OCI-LY3 (cell line): Measurements from ENCODE around the gene PSME3.

Experiments used
- H2AFZ ChIP-seq: fragments of 200-600, 300-600 bp; shearing (Covaris generic); 2 replicates; pipeline ENCODE4 v1.6.0; 2014; ENCODE audit warnings: antibody characterized with exemption, low read depth, low read length
- H3K27ac ChIP-seq: fragments of 200-600, 300-600 bp; sonication (generic); 2 replicates; pipeline ENCODE4 v1.5.1; 2014; ENCODE audit warnings: mild to moderate bottlenecking, low read length, moderate library complexity, mixed read lengths
- H3K27me3 ChIP-seq: fragments of 200-600, 300-600 bp; sonication (generic); 2 replicates; pipeline ENCODE4 v1.6.1; 2014; ENCODE audit warnings: low read depth, low read length, mixed read lengths
- H3K36me3 ChIP-seq: fragments of 200-600, 300-600 bp; sonication (generic); replicated peaks from 2 replicates; pipeline ENCODE3; 2014; ENCODE audit warnings: low read depth, low read length, mixed read lengths
- H3K4me1 ChIP-seq: fragments of 300-600, 200-600 bp; sonication (generic); 2 replicates; pipeline ENCODE4 v1.6.1; 2014; ENCODE audit warnings: low read length, mixed read lengths
- H3K4me2 ChIP-seq: fragments of 200-600, 300-600 bp; sonication (generic); 2 replicates; pipeline ENCODE4 v1.6.1; 2014; ENCODE audit warnings: low read length, mixed read lengths
- H3K4me3 ChIP-seq: fragments of 300-600, 200-600 bp; sonication (generic); 2 replicates; pipeline ENCODE4 v1.5.1; 2014; ENCODE audit warnings: antibody characterized with exemption, mild to moderate bottlenecking, low read length, moderate library complexity
- H3K79me2 ChIP-seq: fragments of 300-600, 200-600 bp; shearing (Covaris generic); 2 replicates; pipeline ENCODE4 v1.6.1; 2014; ENCODE audit warnings: mild to moderate bottlenecking, low read length, mixed read lengths
- H3K9ac ChIP-seq: fragments of 300-600, 200-600 bp; shearing (Covaris generic); 2 replicates; pipeline ENCODE4 v1.6.0; 2014; ENCODE audit warnings: mild to moderate bottlenecking, low read length, moderate library complexity
- H3K9me3 ChIP-seq: fragments of 200-600, 300-600 bp; shearing (Covaris generic); 2 replicates; pipeline ENCODE4 v1.6.1; 2014; ENCODE audit warnings: low read length, mixed read lengths; ENCODE audit not compliant: insufficient read depth
- H4K20me1 ChIP-seq: fragments of 200-600, 300-600 bp; sonication (generic); 2 replicates; pipeline ENCODE4 v1.6.1; 2016; ENCODE audit warnings: low read length, mixed read lengths; ENCODE audit not compliant: insufficient read depth
- EZH2phosphoT487 ChIP-seq: fragments of 200-600 bp; shearing (Covaris generic); IDR thresholded peaks from 2 replicates; pipeline ENCODE4 v1.6.1; 2018; ENCODE audit warnings: antibody characterized with exemption, mixed run types, low read depth
- TF ChIP-seq, protein P1 (sequence below): fragments of 200-600, 300-600 bp; sonication (generic); IDR thresholded peaks from 2 replicates; pipeline ENCODE4 v1.5.1; 2014; ENCODE audit warnings: antibody characterized with exemption, low read length, low read depth

The PSME3 gene

DNA sequence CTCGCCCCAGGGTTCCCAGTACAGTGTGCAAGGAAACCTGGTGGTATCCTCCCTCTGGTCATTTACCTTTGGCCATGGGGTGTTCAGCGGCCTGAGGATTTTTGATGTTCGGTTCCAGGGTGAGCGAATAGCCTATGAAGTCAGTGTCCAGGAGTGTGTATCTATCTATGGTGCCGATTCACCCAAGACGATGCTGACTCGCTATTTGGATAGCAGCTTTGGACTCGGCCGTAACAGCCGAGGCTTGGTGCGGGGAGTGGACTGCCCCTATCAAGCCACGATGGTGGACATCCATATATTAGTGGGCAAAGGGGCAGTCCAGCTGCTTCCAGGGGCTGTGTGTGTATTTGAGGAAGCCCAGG, 12.3 kb downstream of the PSME3 start:
- no peaks in the 10 kb centered on the region for H4K20me1 ChIP-seq
- H2AFZ ChIP-seq = no peak overlapping the region
- H3K4me1 ChIP-seq = no peaks in the 10 kb centered on the region
- no peak overlapping the region for H3K4me2 ChIP-seq
- no peak overlapping the region for H3K27ac ChIP-seq
- no peaks in the 10 kb centered on the region for H3K9me3 ChIP-seq
- H3K36me3 ChIP-seq = peaks cover 46% of the 10 kb centered on the region
- TF ChIP-seq, protein P1, sequence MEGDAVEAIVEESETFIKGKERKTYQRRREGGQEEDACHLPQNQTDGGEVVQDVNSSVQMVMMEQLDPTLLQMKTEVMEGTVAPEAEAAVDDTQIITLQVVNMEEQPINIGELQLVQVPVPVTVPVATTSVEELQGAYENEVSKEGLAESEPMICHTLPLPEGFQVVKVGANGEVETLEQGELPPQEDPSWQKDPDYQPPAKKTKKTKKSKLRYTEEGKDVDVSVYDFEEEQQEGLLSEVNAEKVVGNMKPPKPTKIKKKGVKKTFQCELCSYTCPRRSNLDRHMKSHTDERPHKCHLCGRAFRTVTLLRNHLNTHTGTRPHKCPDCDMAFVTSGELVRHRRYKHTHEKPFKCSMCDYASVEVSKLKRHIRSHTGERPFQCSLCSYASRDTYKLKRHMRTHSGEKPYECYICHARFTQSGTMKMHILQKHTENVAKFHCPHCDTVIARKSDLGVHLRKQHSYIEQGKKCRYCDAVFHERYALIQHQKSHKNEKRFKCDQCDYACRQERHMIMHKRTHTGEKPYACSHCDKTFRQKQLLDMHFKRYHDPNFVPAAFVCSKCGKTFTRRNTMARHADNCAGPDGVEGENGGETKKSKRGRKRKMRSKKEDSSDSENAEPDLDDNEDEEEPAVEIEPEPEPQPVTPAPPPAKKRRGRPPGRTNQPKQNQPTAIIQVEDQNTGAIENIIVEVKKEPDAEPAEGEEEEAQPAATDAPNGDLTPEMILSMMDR = no peak
- no peak for TF ChIP-seq EZH2phosphoT487
- H3K27me3 ChIP-seq = no peaks in the 10 kb centered on the region
- no peak overlapping the region for H3K9ac ChIP-seq
- no peak overlapping the region for H3K4me3 ChIP-seq
- no peaks in the 10 kb centered on the region for H3K79me2 ChIP-seq

DNA sequence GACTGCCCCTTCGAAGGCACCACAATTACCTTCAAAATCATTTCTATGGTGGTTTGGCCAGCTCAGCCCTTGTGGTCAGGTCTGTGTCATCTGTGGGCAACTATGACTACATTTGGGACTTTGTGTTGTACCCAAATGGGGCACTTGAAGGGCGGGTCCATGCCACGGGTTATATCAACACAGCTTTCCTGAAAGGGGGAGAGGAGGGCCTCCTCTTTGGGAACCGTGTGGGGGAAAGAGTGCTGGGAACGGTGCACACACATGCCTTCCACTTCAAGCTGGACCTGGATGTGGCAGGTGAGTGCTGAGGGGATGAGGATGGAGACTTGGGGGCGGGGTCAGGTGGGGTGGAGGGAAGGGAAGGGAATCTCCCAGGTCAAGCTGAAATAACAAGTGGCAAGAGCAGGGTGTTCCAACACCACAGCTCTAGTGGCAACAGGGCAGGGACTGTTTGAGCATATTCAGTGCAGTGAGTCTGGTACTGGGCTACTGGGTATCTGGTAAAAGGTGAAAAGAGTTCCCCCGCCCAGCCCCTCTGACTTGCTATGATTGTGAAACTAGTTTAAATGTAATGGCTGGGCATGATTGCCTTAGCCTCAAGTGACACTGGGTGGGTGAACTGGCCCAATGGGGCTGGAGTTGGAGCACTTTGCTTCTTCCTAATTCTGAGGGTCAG, 12.9 kb downstream of the PSME3 start:
- peaks cover 44% of the 10 kb centered on the region for H3K36me3 ChIP-seq
- no peak overlapping the region for H2AFZ ChIP-seq
- no peaks in the 10 kb centered on the region for H3K4me1 ChIP-seq
- H3K9me3 ChIP-seq = no peaks in the 10 kb centered on the region
- H3K9ac ChIP-seq = no peak overlapping the region
- no peaks in the 10 kb centered on the region for H4K20me1 ChIP-seq
- TF ChIP-seq EZH2phosphoT487 = no peak
- TF ChIP-seq, protein P1 = no peak
- no peaks in the 10 kb centered on the region for H3K79me2 ChIP-seq
- H3K4me2 ChIP-seq = no peak overlapping the region
- no peaks in the 10 kb centered on the region for H3K27me3 ChIP-seq
- no peak overlapping the region for H3K27ac ChIP-seq
- H3K4me3 ChIP-seq = no peak overlapping the region

DNA sequence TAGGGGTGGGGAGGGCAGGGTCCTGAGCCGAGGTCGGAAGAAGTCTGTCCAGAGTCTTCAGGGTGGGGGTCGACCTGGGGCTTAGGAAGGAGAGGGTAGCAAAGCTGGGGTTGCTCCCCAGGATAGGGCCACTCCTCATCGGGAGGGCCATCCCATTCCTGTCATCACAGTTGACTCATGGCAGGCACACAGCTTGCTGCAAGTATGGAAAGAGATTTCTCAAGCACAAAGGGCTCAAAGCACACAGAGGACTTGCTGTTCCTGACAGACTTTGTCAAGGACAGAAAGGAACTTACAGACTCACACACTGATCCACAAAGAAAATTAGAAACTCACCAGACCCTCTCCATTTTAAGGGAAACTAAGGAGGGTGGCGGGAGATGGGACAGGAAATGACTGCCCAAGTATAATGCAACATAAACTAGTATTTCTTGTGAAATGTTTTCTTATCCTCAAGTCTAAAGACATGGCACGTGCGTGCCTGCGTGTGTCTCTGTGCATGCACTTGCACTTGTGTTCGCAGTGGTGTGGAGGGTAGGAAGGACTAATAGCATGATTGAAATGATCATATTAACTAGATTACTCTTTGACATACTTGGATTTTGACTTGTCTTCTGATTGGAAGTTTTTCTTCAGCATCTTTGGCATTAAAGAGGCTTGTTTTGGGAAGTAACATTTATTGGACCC, 13.5 kb downstream of the PSME3 start:
- no peaks in the 10 kb centered on the region for H3K27me3 ChIP-seq
- H3K79me2 ChIP-seq = no peaks in the 10 kb centered on the region
- H3K36me3 ChIP-seq = peaks cover 38% of the 10 kb centered on the region
- no peak overlapping the region for H3K27ac ChIP-seq
- no peaks in the 10 kb centered on the region for H3K4me1 ChIP-seq
- TF ChIP-seq, protein P1 = no peak
- TF ChIP-seq EZH2phosphoT487 = no peak
- no peak overlapping the region for H3K4me3 ChIP-seq
- H3K9me3 ChIP-seq = no peaks in the 10 kb centered on the region
- no peak overlapping the region for H2AFZ ChIP-seq
- no peak overlapping the region for H3K9ac ChIP-seq
- no peak overlapping the region for H3K4me2 ChIP-seq
- no peaks in the 10 kb centered on the region for H4K20me1 ChIP-seq

DNA sequence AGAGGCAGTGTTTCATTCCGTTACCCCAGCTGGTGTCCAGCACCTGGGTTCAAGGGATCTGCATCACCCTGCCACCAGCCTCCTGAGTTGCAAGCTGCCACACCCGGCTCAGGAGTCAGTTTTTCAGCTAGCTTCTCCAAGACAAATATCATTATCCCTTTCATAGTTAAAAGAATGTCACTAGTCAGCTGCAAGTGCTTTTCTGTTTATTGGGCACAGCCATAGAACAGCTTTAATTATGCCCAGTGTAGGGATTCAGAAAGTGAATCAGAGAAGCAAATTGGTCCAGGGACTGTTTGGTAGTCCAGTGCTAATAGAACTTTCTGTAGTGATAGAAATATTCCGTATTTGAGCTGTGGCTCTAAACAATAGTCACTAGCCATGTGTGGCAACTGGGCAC, 14.9 kb downstream of the PSME3 start:
- Histone ChIP-seq H3K4me2 (no peak overlapping the region), H4K20me1 (no peaks in the 10 kb centered on the region), H3K9ac (no peak overlapping the region), H3K4me3 (no peak overlapping the region), H3K27ac (no peak overlapping the region), H3K4me1 (no peaks in the 10 kb centered on the region), H2AFZ (no peak overlapping the region), H3K9me3 (no peaks in the 10 kb centered on the region), H3K79me2 (no peaks in the 10 kb centered on the region), H3K27me3 (no peaks in the 10 kb centered on the region), H3K36me3 (peaks cover 25% of the 10 kb centered on the region)
- TF ChIP-seq, protein P1 = no peak
- TF ChIP-seq EZH2phosphoT487 = no peak
